ENCODE results near the gene FUOM. TPM values are rescaled to one million over a fixed set of nuclear protein-coding genes. Genes with fewer than 3 reads are reported as not detected.

Gene FUOM
- polyA plus RNA-seq, 1 of the 3 experiments (the other 2 are of a cell fraction): 32.5 TPM

GRCh38 chr10:133405272-133405671 lies 47.5 kb upstream of the FUOM start:
- Histone ChIP-seq H3K36me3 (replicated peaks in 1 of 2; ENCODE audit: control insufficient read depth in 1 of 2, insufficient read depth in 2 of 2, low read length in 1 of 2) (peaks cover 51 to 57% of the 10 kb centered on the region in 2 experiments), H3K27me3 (ENCODE audit: insufficient read depth) (no peaks in the 10 kb centered on the region), H3K27ac (ENCODE audit: low read depth in 2 of 2, low read length in 1 of 2) (peak overlapping the region in 1 of 2 experiments; percentile 60; a peak in 2 of 4 replicates), H3K9me3 (0 out of 2 replicates have a peak, but pooled peaks cover under 1% of the 10 kb centered on the region), H4K20me1 (ENCODE audit: insufficient read depth) (peaks cover 13% of the 10 kb centered on the region; the same call in 1 of the 2 replicates), H3K9me2 (no peaks in the 10 kb centered on the region), H3K4me2 (peak overlapping the region; percentile 26; the same call in 1 of the 2 replicates), H3K4me1 (ENCODE audit: control insufficient read depth in 1 of 2, insufficient read depth in 2 of 2, low read depth in 1 of 2, low read length in 1 of 2) (peaks cover 0 to 12% of the 10 kb centered on the region in 2 experiments; a peak in 3 of 4 replicates), H2AFZ (ENCODE audit: low read depth) (no peak overlapping the region), H3K79me2 (ENCODE audit: insufficient read depth) (peaks cover 48% of the 10 kb centered on the region), H3F3A (replicated peaks; ENCODE audit: insufficient read depth) (peaks cover 18% of the 10 kb centered on the region), H3K9ac (no peak overlapping the region), H3K4me3 (ENCODE audit: low read depth in 2 of 2, low read length in 1 of 2) (no peak overlapping the region)
- 28% methylated on average over 2 of the region's 2 CpGs for WGBS (ENCODE audit: low lambda C conversion rate)
- ChIA-PET POLR2A (no interaction called here), CTCF (no interaction called here)
- DNase-seq: no peak
- TF ChIP-seq GATA2 (CRISPR knock-in tag; IDR thresholded peaks at IDR 0.05): no peak
- no peak for TF ChIP-seq CTCF (IDR thresholded peaks at IDR 0.05)
- TF ChIP-seq RFX5 (IDR thresholded peaks at IDR 0.05; ENCODE audit: low read length): no peak
- TF ChIP-seq FOXJ3 (CRISPR knock-in tag; IDR thresholded peaks at IDR 0.05): no peak
- TF ChIP-seq NRF1 (IDR thresholded peaks at IDR 0.05; ENCODE audit: low read depth, low read length): no peak
- TF ChIP-seq MAX (IDR thresholded peaks at IDR 0.05; ENCODE audit: low read depth): no peak
- TF ChIP-seq MXI1 (IDR thresholded peaks at IDR 0.05; ENCODE audit: low read depth, low read length): no peak
- TF ChIP-seq MEF2A (IDR thresholded peaks at IDR 0.05; ENCODE audit: borderline replicate concordance, low read depth): no peak
- no peak for TF ChIP-seq FOSL2 (IDR thresholded peaks at IDR 0.05; ENCODE audit: borderline replicate concordance, low read depth)
- no peak for TF ChIP-seq ZBTB33 (IDR thresholded peaks at IDR 0.05; ENCODE audit: borderline replicate concordance, low read depth)
- TF ChIP-seq PBX3 (IDR thresholded peaks at IDR 0.05): peak; percentile 64
- TF ChIP-seq ELF1 (IDR thresholded peaks at IDR 0.05): no peak
- no peak for TF ChIP-seq EZH2phosphoT487 (IDR thresholded peaks at IDR 0.05; ENCODE audit: borderline replicate concordance, low read depth)
- peak in 1 of 2 experiments; percentile 11; a peak in 1 of 4 replicates for TF ChIP-seq EP300 (IDR thresholded peaks at IDR 0.05; ENCODE audit: borderline replicate concordance in 1 of 2, low read depth in 1 of 2, low read length in 1 of 2)
- no peak for TF ChIP-seq RCOR1 (IDR thresholded peaks at IDR 0.05; ENCODE audit: low read length)
- no peak for TF ChIP-seq NFIC (IDR thresholded peaks at IDR 0.05; ENCODE audit: borderline replicate concordance)
- no peak for TF ChIP-seq USF1 (IDR thresholded peaks at IDR 0.05; ENCODE audit: borderline replicate concordance, low read depth)
- no peak for TF ChIP-seq RAD21 (IDR thresholded peaks at IDR 0.05; ENCODE audit: low read length)
- TF ChIP-seq JUND (IDR thresholded peaks at IDR 0.05): peak; percentile 35
- TF ChIP-seq SMC3 (IDR thresholded peaks at IDR 0.05; ENCODE audit: low read depth, low read length): no peak
- TF ChIP-seq TEAD4 (IDR thresholded peaks at IDR 0.05; ENCODE audit: borderline replicate concordance, insufficient read depth): peak; percentile 38; the same call in 1 of the 2 replicates
- TF ChIP-seq TAF1 (IDR thresholded peaks at IDR 0.05; ENCODE audit: borderline replicate concordance, low read depth, low read length): no peak
- no peak for TF ChIP-seq RXRA (IDR thresholded peaks at IDR 0.05; ENCODE audit: borderline replicate concordance, low read depth)
- TF ChIP-seq SIN3A (IDR thresholded peaks at IDR 0.05; ENCODE audit: borderline replicate concordance, low read depth, low read length): no peak
- peak; percentile 27; the same call in 1 of the 2 replicates for TF ChIP-seq TCF12 (IDR thresholded peaks at IDR 0.05)
- TF ChIP-seq FOXM1 (IDR thresholded peaks at IDR 0.05; ENCODE audit: low read depth): no peak
- no peak for TF ChIP-seq YY1 (IDR thresholded peaks at IDR 0.05; ENCODE audit: low read depth)
- TF ChIP-seq USF2 (IDR thresholded peaks at IDR 0.05; ENCODE audit: borderline replicate concordance, low read depth, low read length): no peak

Data from SK-N-SH (cell line).